SU-DHL-6 (cell line): Measurements from ENCODE around the gene FYB1.

ENCODE experiments used
- H2AFZ ChIP-seq: fragments of 200-600 bp; sonication (generic); 2 replicates; pipeline ENCODE4 v1.6.1; 2014; ENCODE audit warnings: low read depth, mild to moderate bottlenecking, moderate library complexity, mixed read lengths, antibody characterized with exemption, low read length; ENCODE audit not compliant: severe bottlenecking
- H3F3A ChIP-seq: fragments of 200-600 bp; shearing (Covaris generic); 2 replicates; pipeline ENCODE4 v1.6.0; 2016; ENCODE audit warnings: antibody characterized with exemption, mild to moderate bottlenecking; ENCODE audit not compliant: insufficient read depth
- H3K27ac ChIP-seq: fragments of 200-600 bp; sonication (generic); 2 replicates; pipeline ENCODE4 v1.5.1; 2016; ENCODE audit warnings: low read depth, mild to moderate bottlenecking, low read length, moderate library complexity, mixed read lengths
- H3K27me3 ChIP-seq: fragments of 200-600 bp; sonication (generic), shearing (Covaris generic); 2 replicates; pipeline ENCODE4 v1.6.0; 2014; ENCODE audit warnings: mild to moderate bottlenecking, low read length
- H3K36me3 ChIP-seq: fragments of 200-600 bp; sonication (generic); 2 replicates; pipeline ENCODE4 v1.6.1; 2014; ENCODE audit warnings: mild to moderate bottlenecking, low read length, mixed read lengths
- H3K4me2 ChIP-seq: fragments of 300-600, 200-600 bp; shearing (Covaris generic), sonication (generic); 2 replicates; pipeline ENCODE4 v1.6.0; 2014; ENCODE audit warnings: low read length, low read depth, mild to moderate bottlenecking; ENCODE audit not compliant: poor library complexity, severe bottlenecking
- H3K4me3 ChIP-seq: fragments of 200-600 bp; sonication (generic); 2 replicates; pipeline ENCODE4 v1.5.1; 2014; ENCODE audit warnings: antibody characterized with exemption, low read length, mild to moderate bottlenecking, mixed read lengths; ENCODE audit not compliant: insufficient read depth, poor library complexity, severe bottlenecking
- H3K79me2 ChIP-seq: fragments of 200-600 bp; sonication (generic); 2 replicates; pipeline ENCODE4 v1.6.1; 2014; ENCODE audit warnings: mild to moderate bottlenecking, low read length, moderate library complexity; ENCODE audit not compliant: insufficient read depth
- H3K9ac ChIP-seq: fragments of 200-600 bp; sonication (generic); 2 replicates; pipeline ENCODE4 v1.7.0; 2014; ENCODE audit warnings: mild to moderate bottlenecking, low read length
- H3K9me2 ChIP-seq: fragments of 200-600 bp; sonication (generic); replicated peaks from 2 replicates; pipeline ENCODE4 v1.6.1; 2014; ENCODE audit warnings: low read length; ENCODE audit not compliant: insufficient read depth
- H3K9me3 ChIP-seq: fragments of 200-600 bp; sonication (generic); 2 replicates; pipeline ENCODE4 v1.6.1; 2014; ENCODE audit warnings: low read length, mixed read lengths; ENCODE audit not compliant: insufficient read depth
- H4K20me1 ChIP-seq: fragments of 200-600 bp; sonication (generic); 2 replicates; pipeline ENCODE4 v1.6.1; 2014; ENCODE audit warnings: low read depth, mild to moderate bottlenecking, antibody characterized with exemption, low read length, moderate library complexity, mixed read lengths
- CTCF ChIP-seq: fragments of 200-600 bp; sonication (generic); IDR thresholded peaks from one replicate; pipeline ENCODE4 v1.5.1; 2017; ENCODE audit warnings: antibody characterized with exemption, mild to moderate bottlenecking, low read length, moderate library complexity; ENCODE audit not compliant: insufficient read depth, poor library complexity, severe bottlenecking
- EZH2phosphoT487 ChIP-seq: fragments of 200-600 bp; sonication (generic), shearing (Covaris generic); conservative IDR thresholded peaks from 2 replicates; pipeline ENCODE4 v1.6.1; 2018; ENCODE audit warnings: mild to moderate bottlenecking, antibody characterized with exemption, low read length, moderate library complexity, mixed read lengths

FYB1 gene

GRCh38 chr5:39193553-39194465, 25.6 kb downstream of the FYB1 start:
- Histone ChIP-seq H3K9me3 (no peaks in the 10 kb centered on the region), H3K27ac (no peak overlapping the region), H3K79me2 (no peaks in the 10 kb centered on the region), H3F3A (no peaks in the 10 kb centered on the region), H3K4me2 (no peak overlapping the region), H3K36me3 (no peaks in the 10 kb centered on the region), H3K27me3 (no peaks in the 10 kb centered on the region), H3K9ac (no peak overlapping the region), H2AFZ (no peak overlapping the region), H3K4me3 (no peak overlapping the region), H3K9me2 (no peaks in the 10 kb centered on the region), H4K20me1 (no peaks in the 10 kb centered on the region)
- TF ChIP-seq EZH2phosphoT487 (no peak), CTCF (no peak)

- Histone ChIP-seq H3K27ac (no peak overlapping the region), H3K9me2 (no peaks in the 10 kb centered on the region), H2AFZ (no peak overlapping the region), H3K9ac (no peak overlapping the region), H3K27me3 (no peaks in the 10 kb centered on the region), H3K36me3 (no peaks in the 10 kb centered on the region), H3K4me2 (no peak overlapping the region), H3K4me3 (no peak overlapping the region), H3K79me2 (no peaks in the 10 kb centered on the region), H3F3A (no peaks in the 10 kb centered on the region), H3K9me3 (no peaks in the 10 kb centered on the region), H4K20me1 (no peaks in the 10 kb centered on the region)
- TF ChIP-seq CTCF = no peak
- no peak for TF ChIP-seq EZH2phosphoT487
These were observed 26.8 kb downstream of the FYB1 start for GRCh38 chr5:39192450-39193160.

GRCh38 chr5:39191216-39191615, 28.1 kb downstream of the FYB1 start:
- Histone ChIP-seq H3K9me3 (no peaks in the 10 kb centered on the region), H3K36me3 (no peaks in the 10 kb centered on the region), H3K4me3 (no peak overlapping the region), H3K79me2 (no peaks in the 10 kb centered on the region), H3K9me2 (no peaks in the 10 kb centered on the region), H2AFZ (no peak overlapping the region), H3K27me3 (no peaks in the 10 kb centered on the region), H3K9ac (no peak overlapping the region), H3F3A (no peaks in the 10 kb centered on the region), H3K4me2 (no peak overlapping the region), H4K20me1 (no peaks in the 10 kb centered on the region), H3K27ac (no peak overlapping the region)
- TF ChIP-seq EZH2phosphoT487 (no peak), CTCF (no peak)
